NT2/D1 (cell line): Measurements from ENCODE around the gene NFIX.
A peak's percentile ranks its signal among the peaks of the same experiment; 100 is the strongest.
"Not testable (repeated sequence)": the region's sequence is repeated elsewhere in the genome, so short reads cannot be mapped to it uniquely, and the experiment has no call there.

Source experiments
- DNase-seq: peaks from one replicate; pipeline ENCODE4 v3.0.0-alpha.2; 2011; ENCODE audit warnings: low read depth, low spot score
- H3K27me3 ChIP-seq: 2 replicates; pipeline ENCODE4 v1.6.0; 2011; ENCODE audit warnings: mild to moderate bottlenecking; ENCODE audit not compliant: insufficient read length, insufficient read depth
- H3K36me3 ChIP-seq: 2 replicates; pipeline ENCODE4 v1.6.1; 2011; ENCODE audit warnings: mild to moderate bottlenecking, low read length, mixed read lengths; ENCODE audit not compliant: insufficient read depth, insufficient read length
- H3K4me1 ChIP-seq: 2 replicates; pipeline ENCODE4 v1.5.1; 2011; ENCODE audit not compliant: insufficient read depth, insufficient read length
- H3K4me3 ChIP-seq: 2 replicates; pipeline ENCODE4 v1.5.1; 2011; ENCODE audit warnings: low read depth; ENCODE audit not compliant: insufficient read length
- H3K9ac ChIP-seq: 2 replicates; pipeline ENCODE4 v1.6.0; 2011; ENCODE audit warnings: low read depth; ENCODE audit not compliant: insufficient read length
- H3K9me3 ChIP-seq: 2 replicates; pipeline ENCODE4 v1.5.1; 2011; ENCODE audit warnings: mild to moderate bottlenecking, low read length; ENCODE audit not compliant: insufficient read depth
- SUZ12 ChIP-seq: IDR thresholded peaks from 2 replicates; pipeline ENCODE4 v1.6.1; 2011; ENCODE audit not compliant: insufficient read length, insufficient read depth; ENCODE audit errors: extremely low read depth
- YY1 ChIP-seq: IDR thresholded peaks from 2 replicates; pipeline ENCODE4 v1.6.1; 2011; ENCODE audit not compliant: insufficient read length, insufficient read depth
- ZNF274 ChIP-seq: IDR thresholded peaks from 2 replicates; pipeline ENCODE4 v1.6.1; 2011; ENCODE audit warnings: mild to moderate bottlenecking, low read depth, low read length

NFIX gene

DNA sequence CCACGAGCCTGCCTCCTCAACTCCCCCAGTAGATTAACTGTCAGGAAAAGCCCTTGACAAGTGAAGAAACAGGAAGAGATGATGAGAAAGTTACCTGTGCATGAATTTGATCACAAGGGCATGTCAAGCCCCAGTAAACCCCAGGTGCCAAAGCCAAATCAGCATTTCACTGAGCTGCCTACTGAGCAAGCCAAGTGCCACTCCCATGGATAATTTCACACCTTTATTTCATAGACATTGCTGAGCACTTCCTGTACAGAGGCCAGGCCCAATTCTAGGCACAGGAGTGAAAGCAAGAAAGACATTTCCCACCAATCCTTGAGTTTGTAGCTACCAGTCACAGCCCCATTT lies 40.7 kb upstream of the NFIX start:
- no peak overlapping the region for H3K4me3 ChIP-seq

GRCh38 chr19:12955575-12955974 lies 39.7 kb upstream of the NFIX start:
- H3K36me3 ChIP-seq, result peaks cover 51% of the 10 kb centered on the region

More for the DNA sequence above, 40.7 kb upstream of the NFIX start:
- DNase-seq, result no peak
- Histone ChIP-seq H3K9ac (no peak overlapping the region), H3K27me3 (no peaks in the 10 kb centered on the region), H3K36me3 (peaks cover 60% of the 10 kb centered on the region), H3K9me3 (no peaks in the 10 kb centered on the region), H3K4me1 (peaks cover 6% of the 10 kb centered on the region)
- TF ChIP-seq SUZ12 (no peak), ZNF274 (no peak), YY1 (no peak)

GRCh38 chr19:12955996-12956395 lies 39.3 kb upstream of the NFIX start:
- peak overlapping the region; percentile 100 for H3K4me3 ChIP-seq
- TF ChIP-seq YY1, result no peak
- TF ChIP-seq ZNF274, result no peak
- no peak for TF ChIP-seq SUZ12
- DNase-seq, result no peak
- H3K9ac ChIP-seq, result peak overlapping the region; percentile 99
- H3K27me3 ChIP-seq, result no peaks in the 10 kb centered on the region
- H3K9me3 ChIP-seq, result no peaks in the 10 kb centered on the region
- peaks cover 6% of the 10 kb centered on the region for H3K4me1 ChIP-seq
- H3K36me3 ChIP-seq, result peaks cover 47% of the 10 kb centered on the region

More at GRCh38 chr19:12955575-12955974, 39.7 kb upstream of the NFIX start:
- not testable (repeated sequence) for H3K27me3 ChIP-seq, DNase-seq, H3K9ac ChIP-seq, H3K4me1 ChIP-seq, H3K9me3 ChIP-seq
- peak overlapping the region; percentile 100 for H3K4me3 ChIP-seq

- no peaks in the 10 kb centered on the region for H3K27me3 ChIP-seq
- DNase-seq, result peak; percentile 71
- TF ChIP-seq ZNF274 (no peak), SUZ12 (no peak), YY1 (peak; percentile 93)
- H3K9me3 ChIP-seq, result no peaks in the 10 kb centered on the region
- H3K4me1 ChIP-seq, result peaks cover 4% of the 10 kb centered on the region
- peak within 1 kb of the TSS; percentile 100 for H3K4me3 ChIP-seq
- peaks cover 42% of the 10 kb centered on the region for H3K36me3 ChIP-seq
- peak within 1 kb of the TSS; percentile 99 for H3K9ac ChIP-seq
These were observed 38.6 kb upstream of the NFIX start, which contains the start of gene GADD45GIP1 for GRCh38 chr19:12956446-12957388. GADD45GIP1 (minus strand) TSS chr19:12957223; CDS start chr19:12957212, 11 bp downstream.

DNA sequence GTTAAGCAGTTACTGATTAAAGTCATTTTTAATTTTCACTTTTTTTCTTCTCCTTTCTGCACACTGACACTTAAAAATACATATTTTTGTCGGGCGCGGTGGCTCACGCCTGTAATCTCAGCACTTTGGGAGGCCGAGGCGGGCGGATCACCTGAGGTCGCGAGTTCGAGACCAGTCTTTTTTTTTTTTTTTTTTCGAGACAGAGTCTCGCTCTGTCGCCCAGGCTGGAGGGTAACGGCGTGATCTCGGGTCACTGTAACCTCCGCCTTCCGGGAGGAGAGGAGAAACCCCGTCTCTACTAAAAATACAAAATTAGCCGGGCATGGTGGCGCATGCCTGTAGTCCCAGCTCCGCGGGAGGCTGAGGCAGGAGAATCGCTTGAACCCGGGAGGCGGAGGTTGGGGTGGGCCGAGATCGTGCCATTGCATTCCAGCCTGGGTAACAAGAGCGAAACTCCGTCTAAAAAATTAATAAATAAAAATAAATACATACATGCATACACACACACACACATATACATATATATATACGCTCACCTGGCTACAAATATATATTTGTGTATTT lies 37.8 kb upstream of the NFIX start:
- Histone ChIP-seq H3K36me3 (peaks cover 34% of the 10 kb centered on the region), H3K9ac (peak overlapping the region; percentile 99), H3K4me3 (peak overlapping the region; percentile 100)
- DNase-seq, H3K27me3 ChIP-seq, H3K9me3 ChIP-seq, H3K4me1 ChIP-seq: not testable (repeated sequence)

DNA sequence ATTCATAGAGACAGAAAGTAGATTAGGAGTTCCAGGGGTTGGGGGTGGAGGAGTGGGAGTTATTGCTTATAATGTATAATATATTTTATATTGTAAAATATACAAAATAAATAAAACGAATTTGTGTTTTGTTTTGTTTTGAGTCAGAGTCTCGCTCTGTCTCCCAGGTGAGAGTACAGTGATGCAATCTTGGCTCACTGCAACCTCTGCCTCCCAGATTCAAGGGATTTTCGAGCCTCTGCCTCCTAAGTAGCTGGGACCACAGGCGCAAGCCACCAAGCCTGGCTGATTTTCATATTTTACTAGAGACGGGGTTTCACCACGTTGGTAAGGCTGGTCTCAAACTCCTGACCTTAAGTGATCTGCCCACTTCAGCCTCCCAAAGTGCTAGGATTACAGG lies 35.8 kb upstream of the NFIX start:
- no peak for DNase-seq
- Histone ChIP-seq H3K36me3 (peaks cover 14% of the 10 kb centered on the region), H3K9ac (no peak overlapping the region), H3K27me3 (no peaks in the 10 kb centered on the region), H3K9me3 (no peaks in the 10 kb centered on the region), H3K4me3 (no peak overlapping the region), H3K4me1 (no peaks in the 10 kb centered on the region)
- TF ChIP-seq ZNF274, result no peak
- TF ChIP-seq SUZ12, result no peak
- no peak for TF ChIP-seq YY1

DNA sequence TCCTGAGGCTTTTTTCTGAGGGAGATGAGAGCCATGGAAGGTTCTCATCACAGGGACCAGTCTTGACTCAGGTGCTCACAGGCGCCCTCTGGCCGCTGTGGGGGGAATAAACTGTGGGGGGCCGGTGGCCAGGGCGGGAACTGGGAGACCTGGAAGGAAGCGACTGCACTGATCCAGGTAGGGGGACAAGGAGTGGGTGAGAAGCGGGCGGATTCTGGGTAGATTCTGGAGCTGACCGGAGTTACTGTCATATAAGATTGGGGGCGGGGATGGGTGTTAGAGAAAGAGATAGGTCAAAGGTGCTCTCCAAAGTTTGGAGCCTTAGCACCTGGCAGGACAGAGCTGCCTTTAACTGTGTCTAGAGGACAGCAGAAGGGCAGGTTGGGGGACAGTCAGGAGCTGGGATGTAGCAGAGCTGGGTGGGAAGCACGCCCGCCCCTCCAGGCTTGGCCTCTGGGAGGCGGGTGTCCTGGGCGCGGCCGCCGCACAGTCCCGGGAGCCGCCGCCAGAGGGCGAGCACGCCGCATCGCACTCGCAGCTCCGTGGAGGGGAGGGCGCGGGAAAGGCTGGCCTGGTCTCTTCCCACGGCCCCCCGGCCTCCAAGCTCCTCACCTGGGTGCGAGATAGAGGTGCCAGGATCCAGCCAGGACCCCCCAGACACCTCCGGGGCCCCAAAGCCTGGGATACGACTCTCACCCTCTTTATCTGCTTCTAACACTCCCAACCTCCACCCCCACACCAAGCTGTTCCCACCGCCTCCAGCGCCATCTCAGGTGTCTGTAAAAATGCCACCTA lies 30.1 kb upstream of the NFIX start:
- peak overlapping the region; percentile 44 for H3K4me3 ChIP-seq
- TF ChIP-seq ZNF274 (no peak), YY1 (no peak), SUZ12 (no peak)
- H3K9me3 ChIP-seq, result no peaks in the 10 kb centered on the region
- H3K4me1 ChIP-seq, result peaks cover 8% of the 10 kb centered on the region
- peak; percentile 63 for DNase-seq
- H3K27me3 ChIP-seq, result no peaks in the 10 kb centered on the region
- no peaks in the 10 kb centered on the region for H3K36me3 ChIP-seq
- H3K9ac ChIP-seq, result peak overlapping the region; percentile 87
